BLaER1 (cell line): ENCODE measurements around the gene EHD4.
A peak's percentile ranks its signal among the peaks of the same experiment; 100 is the strongest.

Experiments
- H3K27ac ChIP-seq: shearing (Covaris generic); formaldehyde crosslinking; 2 replicates; pipeline ENCODE4 v1.8.1; 2022
- H3K27me3 ChIP-seq: shearing (Covaris generic); formaldehyde crosslinking; 2 replicates; pipeline ENCODE4 v1.8.1; 2022
- H3K36me3 ChIP-seq: shearing (Covaris generic); formaldehyde crosslinking; 2 replicates; pipeline ENCODE4 v1.8.1; 2022
- H3K4me1 ChIP-seq: shearing (Covaris generic); formaldehyde crosslinking; 2 replicates; pipeline ENCODE4 v1.8.1; 2022
- H3K4me2 ChIP-seq: shearing (Covaris generic); formaldehyde crosslinking; 2 replicates; pipeline ENCODE4 v1.8.1; 2022
- H3K4me3 ChIP-seq: shearing (Covaris generic); formaldehyde crosslinking; 2 replicates; pipeline ENCODE4 v1.8.1; 2022
- H3K9ac ChIP-seq: shearing (Covaris generic); formaldehyde crosslinking; 2 replicates; pipeline ENCODE4 v1.8.1; 2022
- H3K9me3 ChIP-seq: shearing (Covaris generic); formaldehyde crosslinking; 2 replicates; pipeline ENCODE4 v1.8.1; 2022
- H4K20me1 ChIP-seq: shearing (Covaris generic); formaldehyde crosslinking; 2 replicates; pipeline ENCODE4 v1.8.1; 2022
- Cebpa-rat ChIP-seq: shearing (Covaris generic); IDR thresholded peaks from 2 replicates; pipeline ENCODE4 v1.8.1; 2022

EHD4 gene

DNA sequence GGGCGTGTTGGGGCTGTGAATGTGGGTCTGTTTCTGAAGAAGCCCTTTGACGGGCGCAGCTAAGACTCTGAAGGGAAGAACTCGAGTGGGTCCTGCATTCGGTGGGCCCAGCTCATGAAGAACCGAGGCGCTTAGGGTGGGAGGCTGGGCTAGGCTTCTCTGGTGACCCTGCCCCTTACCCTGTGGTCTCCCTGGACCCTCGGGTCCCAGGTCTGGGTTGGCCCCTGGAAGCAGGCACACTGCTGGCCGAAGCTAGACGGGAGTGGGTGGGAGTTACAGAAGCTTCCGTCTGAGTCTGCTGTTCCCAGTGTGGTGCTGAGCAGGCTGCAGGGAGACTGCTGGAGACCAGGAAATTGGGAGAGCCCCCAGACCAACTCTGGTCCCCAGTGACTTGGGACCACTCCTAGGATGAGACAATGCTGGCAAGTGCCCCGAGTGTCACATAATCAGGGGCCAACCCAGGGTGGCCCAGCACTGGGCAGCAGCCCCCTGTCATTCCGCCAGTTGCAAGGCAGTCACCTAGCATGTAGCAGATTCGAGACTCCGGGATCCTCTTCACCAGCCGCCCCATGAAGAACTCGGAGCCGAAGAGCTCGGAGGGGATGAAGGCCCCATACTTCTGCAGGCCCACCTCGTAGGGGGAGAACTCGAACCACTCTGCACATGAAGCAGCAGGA lies 16.7 kb upstream of the EHD4 start:
- H3K9me3 ChIP-seq, result no peaks in the 10 kb centered on the region

DNA sequence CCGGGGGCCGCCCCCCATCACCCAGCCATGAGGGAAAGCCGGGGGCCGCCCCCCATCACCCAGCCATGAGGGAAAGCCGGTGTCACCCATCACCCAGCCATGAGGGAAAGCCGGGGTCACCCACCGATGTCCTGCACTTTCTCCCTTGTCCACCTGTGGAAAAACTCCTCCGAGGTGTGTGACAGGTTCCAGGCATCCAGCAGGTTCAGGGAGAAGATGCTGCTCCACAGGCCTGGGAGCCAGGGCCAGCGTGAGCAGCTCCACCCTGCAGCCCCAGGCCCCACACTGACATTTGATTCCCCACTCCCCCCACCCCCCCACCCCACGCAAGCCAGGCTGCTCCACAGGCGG lies 15.5 kb upstream of the EHD4 start:
- Histone ChIP-seq H3K4me2 (no peak overlapping the region), H3K27ac (no peak overlapping the region), H3K36me3 (no peaks in the 10 kb centered on the region), H4K20me1 (no peaks in the 10 kb centered on the region), H3K9me3 (no peaks in the 10 kb centered on the region), H3K27me3 (no peaks in the 10 kb centered on the region), H3K4me3 (no peak overlapping the region), H3K4me1 (0 out of 2 replicates have a peak, but pooled peaks cover 6% of the 10 kb centered on the region), H3K9ac (no peak overlapping the region)
- no peak for TF ChIP-seq Cebpa-rat

More for the DNA sequence above, 16.7 kb upstream of the EHD4 start:
- H3K4me2 ChIP-seq, result no peak overlapping the region
- H3K27me3 ChIP-seq, result no peaks in the 10 kb centered on the region
- no peak for TF ChIP-seq Cebpa-rat
- H3K9ac ChIP-seq, result no peak overlapping the region
- H3K27ac ChIP-seq, result no peak overlapping the region
- H3K4me3 ChIP-seq, result no peak overlapping the region
- H3K4me1 ChIP-seq, result 0 out of 2 replicates have a peak, but pooled peaks cover 6% of the 10 kb centered on the region
- no peaks in the 10 kb centered on the region for H3K36me3 ChIP-seq
- no peaks in the 10 kb centered on the region for H4K20me1 ChIP-seq

DNA sequence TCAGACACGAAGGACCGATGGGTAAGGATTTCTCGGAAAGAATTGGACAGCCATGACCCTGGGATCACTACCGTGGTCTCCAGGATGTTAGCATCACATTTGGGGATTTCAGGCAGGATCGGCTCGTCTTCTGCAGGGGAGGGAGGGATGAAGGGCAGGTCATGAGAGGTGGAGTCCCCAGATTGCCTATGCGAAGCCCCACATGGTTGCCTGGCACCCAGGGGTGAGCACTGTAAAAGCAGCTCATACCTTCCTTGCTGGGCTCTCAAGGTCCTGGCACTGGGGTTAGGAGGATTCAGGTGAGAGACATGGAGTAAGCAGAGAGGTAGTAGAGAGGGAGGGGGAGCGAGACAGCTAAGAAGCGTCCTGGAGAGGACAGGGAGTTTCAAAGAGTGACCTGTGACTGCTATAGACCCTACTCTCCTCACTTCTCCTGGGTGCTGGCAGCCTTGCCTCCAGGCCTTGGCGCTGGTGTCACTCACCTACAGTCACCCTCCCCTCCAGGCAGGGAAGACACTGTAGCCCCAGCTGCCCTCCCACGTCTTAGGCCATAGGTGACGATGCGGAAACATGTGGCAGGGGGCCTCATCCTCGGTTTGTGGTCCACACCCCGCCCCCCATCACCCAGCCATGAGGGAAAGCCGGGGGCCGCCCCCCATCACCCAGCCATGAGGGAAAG lies 15.0 kb upstream of the EHD4 start:
- no peak for TF ChIP-seq Cebpa-rat
- Histone ChIP-seq H3K4me2 (no peak overlapping the region), H3K4me3 (no peak overlapping the region), H3K9ac (no peak overlapping the region), H3K9me3 (no peaks in the 10 kb centered on the region), H3K4me1 (0 out of 2 replicates have a peak, but pooled peaks cover 6% of the 10 kb centered on the region), H3K27ac (no peak overlapping the region), H4K20me1 (no peaks in the 10 kb centered on the region), H3K36me3 (no peaks in the 10 kb centered on the region), H3K27me3 (no peaks in the 10 kb centered on the region)

DNA sequence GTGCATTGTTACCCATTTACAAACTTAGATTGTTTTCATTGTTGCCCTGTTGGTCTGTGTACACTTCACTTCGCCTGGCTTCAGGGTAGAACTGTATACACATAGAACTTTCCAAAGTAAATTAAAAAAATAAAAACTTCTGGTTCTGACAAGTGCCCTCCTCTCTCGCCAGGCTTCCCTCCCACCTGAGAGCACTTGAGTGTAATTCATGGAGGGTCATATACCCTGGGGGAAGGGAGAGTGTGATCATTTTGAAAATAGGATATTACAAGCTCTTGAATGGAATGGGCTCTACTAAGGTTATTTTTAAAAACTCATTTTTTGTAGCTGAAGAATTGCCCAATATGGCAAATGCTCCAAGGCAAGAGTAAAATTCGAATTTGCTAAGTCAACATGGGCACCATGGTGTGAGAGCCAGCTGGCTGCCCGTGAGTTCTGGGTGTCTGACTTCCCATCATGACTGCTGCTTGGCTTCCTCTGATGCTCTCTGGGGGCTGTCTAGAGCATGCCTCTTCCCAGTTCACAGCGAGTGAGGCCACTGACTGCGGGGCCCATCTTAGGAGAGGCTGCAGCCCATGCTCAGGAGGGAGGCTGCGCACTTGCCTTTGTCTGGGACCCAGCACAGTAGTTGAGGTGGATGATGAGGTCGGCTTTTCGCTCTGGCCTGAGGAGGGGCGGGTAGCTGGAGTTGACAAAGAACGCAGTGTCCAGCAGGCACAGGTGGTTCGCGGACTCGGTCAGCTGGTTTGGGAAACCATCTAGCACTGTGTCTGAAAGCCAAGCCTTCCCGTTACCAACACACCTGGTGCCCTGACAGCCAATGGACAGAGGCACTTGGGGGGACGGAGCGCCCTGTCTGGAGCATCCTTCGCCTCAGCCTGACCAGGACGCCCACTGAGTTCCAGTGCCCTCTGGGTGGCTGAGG lies 13.1 kb upstream of the EHD4 start:
- Histone ChIP-seq H3K4me1 (0 out of 2 replicates have a peak, but pooled peaks cover 6% of the 10 kb centered on the region), H3K27ac (no peak overlapping the region), H3K4me2 (0 out of 2 replicates have a peak overlapping the region, but pooled peaks have one; percentile 9), H4K20me1 (no peaks in the 10 kb centered on the region), H3K27me3 (no peaks in the 10 kb centered on the region), H3K36me3 (no peaks in the 10 kb centered on the region), H3K9me3 (no peaks in the 10 kb centered on the region), H3K4me3 (no peak overlapping the region), H3K9ac (no peak overlapping the region)
- no peak for TF ChIP-seq Cebpa-rat

DNA sequence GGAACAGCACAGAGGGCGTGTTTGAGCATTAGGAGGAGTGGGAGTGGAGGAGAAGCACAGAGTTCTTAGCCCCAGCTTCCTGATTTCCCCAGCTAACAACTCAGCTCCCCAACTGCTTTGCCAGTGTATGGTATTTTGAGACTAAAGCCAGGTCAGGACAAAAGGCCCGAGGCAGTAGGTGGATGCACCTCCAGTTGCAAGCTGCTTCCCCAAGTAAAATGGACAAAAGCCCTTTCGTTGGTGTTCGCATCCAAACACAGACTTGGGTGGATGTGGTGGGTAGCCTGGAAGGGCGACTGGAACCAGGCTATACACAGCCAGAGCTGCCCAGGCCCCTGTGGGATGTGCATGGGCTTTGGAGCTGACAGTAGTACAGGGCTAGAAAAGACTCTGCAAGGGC lies 12.3 kb upstream of the EHD4 start:
- no peaks in the 10 kb centered on the region for H3K36me3 ChIP-seq
- H3K9me3 ChIP-seq, result no peaks in the 10 kb centered on the region
- no peak overlapping the region for H3K27ac ChIP-seq
- H3K4me3 ChIP-seq, result no peak overlapping the region
- no peak for TF ChIP-seq Cebpa-rat
- no peak overlapping the region for H3K4me2 ChIP-seq
- 0 out of 2 replicates have a peak, but pooled peaks cover 6% of the 10 kb centered on the region for H3K4me1 ChIP-seq
- H3K27me3 ChIP-seq, result no peaks in the 10 kb centered on the region
- H4K20me1 ChIP-seq, result no peaks in the 10 kb centered on the region
- no peak overlapping the region for H3K9ac ChIP-seq

DNA sequence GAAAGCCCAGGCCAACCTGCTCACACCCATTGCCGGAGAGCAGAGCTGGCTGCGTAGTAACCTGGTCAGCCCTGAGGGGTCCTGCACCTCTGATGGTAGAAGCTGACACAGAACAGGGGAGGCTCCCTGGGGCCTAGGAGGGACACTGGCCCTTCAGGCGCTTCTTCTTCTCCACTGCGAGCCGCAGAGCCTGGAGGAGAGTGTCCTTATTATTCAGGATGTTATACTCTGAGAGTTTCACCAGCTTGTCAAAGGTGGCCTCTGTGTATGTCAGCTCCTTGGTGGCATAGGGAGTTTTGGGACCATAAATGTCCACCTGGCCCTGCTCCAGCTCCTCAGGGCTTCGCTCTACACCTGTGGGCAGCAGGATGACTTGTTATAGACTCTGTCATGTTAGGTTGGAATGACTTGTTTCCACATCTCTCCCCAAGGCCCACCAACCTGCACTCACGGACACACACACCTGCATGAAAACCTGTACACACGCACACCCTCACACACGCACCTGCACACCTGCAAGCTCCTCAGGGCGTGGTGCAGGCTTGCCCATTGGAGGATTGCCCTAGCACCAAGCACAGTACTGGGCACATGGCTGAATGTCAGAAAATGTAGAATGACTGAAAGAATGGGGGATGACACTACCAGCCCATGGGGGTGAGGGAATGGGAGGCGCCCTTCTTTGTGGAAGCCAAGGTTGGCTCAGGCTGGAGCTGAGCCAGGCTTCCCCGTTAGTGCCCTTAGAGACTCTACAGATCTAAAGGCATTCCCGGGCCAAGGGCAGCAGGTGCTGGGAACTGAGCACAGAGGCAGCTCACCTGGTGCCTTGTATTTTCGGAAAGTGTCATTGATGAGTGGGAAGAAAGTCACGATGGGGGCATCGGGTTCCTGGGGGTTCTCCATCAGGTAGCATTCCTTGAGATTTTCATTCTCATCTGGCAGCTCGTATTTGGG lies 11.5 kb upstream of the EHD4 start:
- no peak overlapping the region for H3K27ac ChIP-seq
- TF ChIP-seq Cebpa-rat, result no peak
- H3K27me3 ChIP-seq, result no peaks in the 10 kb centered on the region
- H3K4me1 ChIP-seq, result 0 out of 2 replicates have a peak, but pooled peaks cover 6% of the 10 kb centered on the region
- no peaks in the 10 kb centered on the region for H3K36me3 ChIP-seq
- H3K4me3 ChIP-seq, result no peak overlapping the region
- no peaks in the 10 kb centered on the region for H4K20me1 ChIP-seq
- H3K9ac ChIP-seq, result no peak overlapping the region
- H3K4me2 ChIP-seq, result no peak overlapping the region
- no peaks in the 10 kb centered on the region for H3K9me3 ChIP-seq

DNA sequence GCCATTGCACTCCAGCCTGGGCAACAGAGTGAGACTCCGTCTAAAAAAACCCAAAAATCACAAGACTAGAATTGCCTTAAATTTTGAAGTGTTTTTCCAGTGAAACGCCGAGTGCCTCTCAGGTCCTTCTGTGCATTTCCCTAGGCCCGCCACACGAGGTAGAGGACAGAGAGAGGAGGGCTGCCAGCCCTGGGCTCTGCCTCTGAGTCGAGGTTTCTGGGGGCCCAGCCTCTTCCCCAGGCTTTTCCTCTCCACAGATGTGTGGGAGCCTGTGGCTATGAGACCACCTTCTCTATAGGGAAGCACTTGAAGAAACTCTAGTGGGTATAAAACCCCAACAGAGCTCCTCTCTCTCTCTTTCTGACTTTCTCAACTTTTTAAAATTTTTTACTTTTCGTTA lies 10.9 kb upstream of the EHD4 start:
- Histone ChIP-seq H3K9ac (no peak overlapping the region), H3K4me1 (0 out of 2 replicates have a peak, but pooled peaks cover 6% of the 10 kb centered on the region), H4K20me1 (no peaks in the 10 kb centered on the region), H3K36me3 (no peaks in the 10 kb centered on the region), H3K9me3 (no peaks in the 10 kb centered on the region), H3K4me2 (no peak overlapping the region), H3K27me3 (no peaks in the 10 kb centered on the region), H3K4me3 (no peak overlapping the region), H3K27ac (no peak overlapping the region)
- TF ChIP-seq Cebpa-rat, result no peak

DNA sequence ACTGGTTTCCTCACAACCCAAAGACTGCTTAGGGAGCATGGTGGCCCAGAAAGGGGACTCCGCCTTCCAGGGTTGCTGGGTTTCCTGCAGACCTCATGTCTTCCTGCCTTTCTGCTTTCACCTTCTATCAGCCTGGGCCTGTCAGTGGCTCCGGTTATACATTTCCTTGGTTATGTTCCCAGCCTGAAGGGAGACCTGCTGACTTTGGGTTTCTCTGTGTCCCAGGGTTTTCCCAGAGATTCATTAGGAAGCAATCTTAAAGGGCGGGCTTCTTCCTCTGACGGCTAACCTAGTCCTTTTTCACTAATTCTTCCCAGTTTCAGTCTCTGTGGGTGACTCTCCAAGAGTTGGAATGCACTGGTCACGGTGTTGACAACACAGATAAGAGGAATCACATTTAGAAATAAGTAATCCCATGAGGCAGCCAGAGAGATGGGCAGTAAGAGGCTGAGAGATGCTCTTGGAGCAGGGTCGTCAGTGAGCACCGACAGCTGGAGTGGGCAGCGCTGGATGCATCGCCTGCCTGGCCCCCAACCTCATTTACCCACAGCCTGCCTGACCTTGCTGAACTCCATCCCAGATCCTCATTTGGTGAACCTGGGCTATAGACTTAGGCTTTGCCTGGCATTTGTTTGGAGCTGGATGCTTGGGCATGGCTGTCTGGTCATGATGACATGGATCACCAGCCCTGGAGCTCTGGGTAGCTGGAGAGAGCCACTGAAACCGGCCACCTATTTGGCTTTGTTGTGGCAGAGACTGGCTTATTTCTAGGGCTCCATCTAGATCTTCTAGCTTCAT lies 10.0 kb upstream of the EHD4 start:
- no peaks in the 10 kb centered on the region for H3K9me3 ChIP-seq
- no peak for TF ChIP-seq Cebpa-rat
- H3K4me2 ChIP-seq, result no peak overlapping the region
- H3K27me3 ChIP-seq, result no peaks in the 10 kb centered on the region
- no peak overlapping the region for H3K4me3 ChIP-seq
- H3K9ac ChIP-seq, result no peak overlapping the region
- H3K4me1 ChIP-seq, result 0 out of 2 replicates have a peak, but pooled peaks cover 6% of the 10 kb centered on the region
- no peaks in the 10 kb centered on the region for H4K20me1 ChIP-seq
- H3K36me3 ChIP-seq, result no peaks in the 10 kb centered on the region
- H3K27ac ChIP-seq, result no peak overlapping the region
